Measurements from ENCODE around the gene CHMP4B.

Gene CHMP4B

GRCh38 chr20:33820362-33820761, 9.2 kb downstream of the CHMP4B start:
- TF ChIP-seq, protein P1, sequence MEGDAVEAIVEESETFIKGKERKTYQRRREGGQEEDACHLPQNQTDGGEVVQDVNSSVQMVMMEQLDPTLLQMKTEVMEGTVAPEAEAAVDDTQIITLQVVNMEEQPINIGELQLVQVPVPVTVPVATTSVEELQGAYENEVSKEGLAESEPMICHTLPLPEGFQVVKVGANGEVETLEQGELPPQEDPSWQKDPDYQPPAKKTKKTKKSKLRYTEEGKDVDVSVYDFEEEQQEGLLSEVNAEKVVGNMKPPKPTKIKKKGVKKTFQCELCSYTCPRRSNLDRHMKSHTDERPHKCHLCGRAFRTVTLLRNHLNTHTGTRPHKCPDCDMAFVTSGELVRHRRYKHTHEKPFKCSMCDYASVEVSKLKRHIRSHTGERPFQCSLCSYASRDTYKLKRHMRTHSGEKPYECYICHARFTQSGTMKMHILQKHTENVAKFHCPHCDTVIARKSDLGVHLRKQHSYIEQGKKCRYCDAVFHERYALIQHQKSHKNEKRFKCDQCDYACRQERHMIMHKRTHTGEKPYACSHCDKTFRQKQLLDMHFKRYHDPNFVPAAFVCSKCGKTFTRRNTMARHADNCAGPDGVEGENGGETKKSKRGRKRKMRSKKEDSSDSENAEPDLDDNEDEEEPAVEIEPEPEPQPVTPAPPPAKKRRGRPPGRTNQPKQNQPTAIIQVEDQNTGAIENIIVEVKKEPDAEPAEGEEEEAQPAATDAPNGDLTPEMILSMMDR (conservative IDR thresholded peaks at IDR 0.05; ENCODE audit: low read depth): no peak
- CTCF ChIA-PET: interaction anchor here (0.9 kb wide), 1 partner anchor 39 kb away, joined by 6 read pairs; no protein-coding TSS in a partner anchor
- POLR2A ChIA-PET (ENCODE audit: low non-redundant PET): no interaction called here
- DNase-seq (ENCODE audit: low spot score): no peak
- H3K27ac ChIP-seq: no peak overlapping the region

DNA sequence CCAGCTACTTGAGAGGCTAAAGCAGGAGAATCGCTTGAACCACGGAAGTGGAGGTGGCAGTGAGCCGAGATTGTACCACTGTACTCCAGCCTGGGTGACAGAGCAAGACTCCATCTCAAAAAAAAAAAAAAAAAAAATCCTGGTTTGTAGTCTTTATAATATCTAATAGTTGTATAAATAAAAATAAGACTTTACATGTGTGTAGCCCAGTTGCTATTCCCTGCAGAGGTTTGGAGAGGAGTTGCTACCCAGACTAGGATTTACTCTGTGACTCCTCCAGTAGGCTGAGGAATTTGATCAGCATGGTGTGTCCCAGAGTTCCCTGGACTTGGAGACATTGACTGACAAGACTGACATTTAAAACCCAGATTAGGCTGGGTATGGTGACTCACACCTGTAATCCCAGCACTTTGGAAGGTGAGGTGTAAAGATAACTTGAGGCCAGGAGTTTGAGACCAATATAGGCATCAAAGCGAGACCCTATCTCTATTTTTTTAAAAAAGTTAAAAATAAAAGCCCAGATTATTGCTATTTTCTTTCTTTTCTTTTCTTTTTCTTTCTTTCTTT, 10.2 kb downstream of the CHMP4B start:
- TF ChIP-seq, protein P1 (conservative IDR thresholded peaks at IDR 0.05; ENCODE audit: low read depth): no peak
- H3K27ac ChIP-seq: no peak overlapping the region
- CTCF ChIA-PET: no interaction called here
- POLR2A ChIA-PET (ENCODE audit: low non-redundant PET): no interaction called here
- no peak for DNase-seq (ENCODE audit: low spot score)

GRCh38 chr20:33822423-33822822, 11.3 kb downstream of the CHMP4B start:
- CTCF ChIA-PET: interaction anchor here (0.9 kb wide), 1 partner anchor 30 kb away, joined by 5 read pairs; no protein-coding TSS in a partner anchor
- DNase-seq (ENCODE audit: low spot score): no peak
- POLR2A ChIA-PET (ENCODE audit: low non-redundant PET): interaction anchor here (1.2 kb wide), 1 partner anchor 10 kb away, joined by 3 read pairs; no protein-coding TSS in a partner anchor
- TF ChIP-seq, protein P1 (conservative IDR thresholded peaks at IDR 0.05; ENCODE audit: low read depth): no peak
- no peak overlapping the region for H3K27ac ChIP-seq

- no peak for DNase-seq (ENCODE audit: low spot score)
- TF ChIP-seq, protein P1 (conservative IDR thresholded peaks at IDR 0.05; ENCODE audit: low read depth): no peak
- ChIA-PET CTCF (interaction anchor here (0.9 kb wide), 1 partner anchor 31 kb away, joined by 5 read pairs; no protein-coding TSS in a partner anchor), POLR2A (ENCODE audit: low non-redundant PET) (interaction anchor here (1.2 kb wide), 1 partner anchor 11 kb away, joined by 3 read pairs; no protein-coding TSS in a partner anchor)
- H3K27ac ChIP-seq: no peak overlapping the region
Observed at GRCh38 chr20:33822991-33823390, 11.8 kb downstream of the CHMP4B start.

GRCh38 chr20:33824852-33825251, 13.7 kb downstream of the CHMP4B start:
- H3K27ac ChIP-seq: no peak overlapping the region
- TF ChIP-seq, protein P1 (conservative IDR thresholded peaks at IDR 0.05; ENCODE audit: low read depth): no peak
- ChIA-PET POLR2A (ENCODE audit: low non-redundant PET) (interaction anchor here (0.6 kb wide), 1 partner anchor 20 kb away, joined by 8 read pairs; no protein-coding TSS in a partner anchor), CTCF (interaction anchor here (0.7 kb wide), 1 partner anchor 1298 kb away, joined by 3 read pairs; no protein-coding TSS in a partner anchor)
- DNase-seq (ENCODE audit: low spot score): no peak

GRCh38 chr20:33825340-33826269, 14.5 kb downstream of the CHMP4B start:
- no peak for DNase-seq (ENCODE audit: low spot score)
- no peak overlapping the region for H3K27ac ChIP-seq
- TF ChIP-seq, protein P1 (conservative IDR thresholded peaks at IDR 0.05; ENCODE audit: low read depth): no peak
- CTCF ChIA-PET: interaction anchor here (0.6 kb wide), 2 partner anchors 31 to 513 kb away, joined by 3 read pairs; no protein-coding TSS in a partner anchor
- POLR2A ChIA-PET (ENCODE audit: low non-redundant PET): no interaction called here

Measured in RWPE1 (cell line).